Endothelial cell of umbilical vein (primary cell): ENCODE results near the gene EDEM3. TPM values are rescaled to one million over a fixed set of nuclear protein-coding genes. Genes with fewer than 3 reads are reported as not detected.

ENCODE experiments used
- BruUV-seq: library from RNA; stranded (reverse); fragments of 400-500 nt; replicated peaks from 2 replicates; lab custom pipeline; 2021; lab: Mats Ljungman, UMichigan
- CTCF ChIA-PET: fragments of 300-600, 350-600 bp; sonication (Branson Sonifier 250); formaldehyde crosslinking; loops from one replicate; lab custom pipeline; 2021; ENCODE audit warnings: antibody characterized with exemption, inconsistent platforms; lab: Charles Lee
- POLR2A ChIA-PET: fragments of 300-600, 350-600 bp; sonication (Branson Sonifier 250); formaldehyde crosslinking; loops from one replicate; lab custom pipeline; 2021; ENCODE audit warnings: antibody characterized with exemption, inconsistent platforms; lab: Charles Lee
- DNase-seq: peaks from one replicate; pipeline ENCODE4 v3.0.0-alpha.2; 2011; ENCODE audit warnings: low read depth, low spot score
- FAIRE-seq: peaks from 2 replicates; lab custom pipeline; 2011; peaks lifted over from hg19 to GRCh38; lab: Jason Lieb, UNC
- H2AFZ ChIP-seq: 2 replicates; pipeline ENCODE4 v1.6.0; 2012; ENCODE audit warnings: low read depth, low read length, control low read depth, inconsistent platforms
- H3K27ac ChIP-seq: 2 replicates; pipeline ENCODE4 v1.5.1; 2011; ENCODE audit warnings: low read depth, mild to moderate bottlenecking, control low read depth, low read length, moderate library complexity; ENCODE audit not compliant: insufficient read depth
- H3K27me3 ChIP-seq, 2 experiments: 2 replicates each; pipeline versions ENCODE4 v1.6.0 to v1.6.1; 2011; ENCODE audit warnings: low read length in 2 of 2, mixed read lengths in 1 of 2; ENCODE audit not compliant: control insufficient read depth in 2 of 2, insufficient read depth in 2 of 2
- H3K36me3 ChIP-seq, 2 experiments: 2 replicates in 1 of 2; 3 replicates in 1 of 2; pipeline ENCODE4 v1.5.1; 2011; ENCODE audit warnings: low read length in 2 of 2, mild to moderate bottlenecking in 1 of 2, moderate library complexity in 1 of 2; ENCODE audit not compliant: control insufficient read depth in 2 of 2, insufficient read depth in 2 of 2; ENCODE audit errors: extremely low read depth in 1 of 2
- H3K4me1 ChIP-seq: 3 replicates; pipeline ENCODE4 v1.5.1; 2011; ENCODE audit warnings: mild to moderate bottlenecking, low read length; ENCODE audit not compliant: control insufficient read depth, insufficient read depth; ENCODE audit errors: extremely low read depth
- H3K4me2 ChIP-seq: 2 replicates; pipeline ENCODE4 v1.6.1; 2011; ENCODE audit warnings: low read length, control low read depth, mixed read lengths; ENCODE audit not compliant: insufficient read depth
- H3K4me3 ChIP-seq, 3 experiments: fragments of 200-600 bp in 1 of 3; sonication (generic), shearing (Covaris generic) in 1 of 3; replicated peaks in 1 of 3; 2 replicates each; pipeline ENCODE4 v1.5.1; 2011 to 2016; ENCODE audit warnings: control low read depth in 3 of 3, low read length in 3 of 3, mild to moderate bottlenecking in 2 of 3, inconsistent platforms in 1 of 3, low read depth in 1 of 3, moderate library complexity in 1 of 3; ENCODE audit not compliant: insufficient read depth in 1 of 3
- H3K79me2 ChIP-seq: 2 replicates; pipeline ENCODE4 v1.6.0; 2012; ENCODE audit warnings: low read length, inconsistent platforms; ENCODE audit not compliant: control insufficient read depth, insufficient read depth
- H3K9ac ChIP-seq: replicated peaks from 2 replicates; pipeline ENCODE3; 2011; ENCODE audit warnings: low read length, control low read depth; ENCODE audit not compliant: insufficient read depth; ENCODE audit errors: extremely low read depth
- H3K9me1 ChIP-seq: replicated peaks from 3 replicates; pipeline ENCODE4 v1.6.0; 2011; ENCODE audit warnings: mild to moderate bottlenecking, low read length; ENCODE audit not compliant: control insufficient read depth, insufficient read depth; ENCODE audit errors: extremely low read depth
- H3K9me3 ChIP-seq: replicated peaks from 2 replicates; pipeline ENCODE4 v1.5.1; 2012; ENCODE audit warnings: low read length, inconsistent platforms; ENCODE audit not compliant: control insufficient read depth, insufficient read depth
- H4K20me1 ChIP-seq: replicated peaks from 2 replicates; pipeline ENCODE3; 2011; ENCODE audit warnings: mild to moderate bottlenecking, low read length; ENCODE audit not compliant: control insufficient read depth, insufficient read depth; ENCODE audit errors: extremely low read depth
- EZH2 ChIP-seq: IDR thresholded peaks from 2 replicates; pipeline ENCODE4 v1.6.1; 2012; ENCODE audit warnings: borderline replicate concordance, low read depth, mild to moderate bottlenecking, moderate library complexity, low read length, inconsistent platforms; ENCODE audit not compliant: severe bottlenecking
- FOS ChIP-seq: IDR thresholded peaks from 2 replicates; pipeline ENCODE4 v1.6.1; 2011; ENCODE audit warnings: mild to moderate bottlenecking, low read length, moderate library complexity, borderline replicate concordance; ENCODE audit not compliant: insufficient read depth
- GATA2 ChIP-seq: IDR thresholded peaks from 2 replicates; pipeline ENCODE4 v1.7.0; 2011; ENCODE audit warnings: low read depth, mild to moderate bottlenecking, moderate library complexity, mixed read lengths, low read length; ENCODE audit not compliant: insufficient read length, insufficient read depth
- JUN ChIP-seq: IDR thresholded peaks from 2 replicates; pipeline ENCODE4 v1.6.1; 2011; ENCODE audit warnings: borderline replicate concordance, low read depth; ENCODE audit not compliant: insufficient read length, insufficient read depth
- MAX ChIP-seq: IDR thresholded peaks from 2 replicates; pipeline ENCODE4 v1.6.1; 2011; ENCODE audit not compliant: insufficient read depth, insufficient read length
- MYC ChIP-seq: IDR thresholded peaks from one replicate; pipeline ENCODE4 v1.6.1; 2011; ENCODE audit warnings: mild to moderate bottlenecking, low read depth, low read length
- POLR2A ChIP-seq: IDR thresholded peaks from 2 replicates; pipeline ENCODE4 v1.6.1; 2012; ENCODE audit warnings: low read depth, mild to moderate bottlenecking, control low read depth, low read length
- POLR2AphosphoS5 ChIP-seq: IDR thresholded peaks from 2 replicates; pipeline ENCODE4 v1.6.1; 2012; ENCODE audit warnings: low read depth, mild to moderate bottlenecking, control low read depth, low read length, moderate library complexity; ENCODE audit not compliant: insufficient read depth
- dilution Hi-C: fragments of 300-500 bp; cut with MboI; formaldehyde crosslinking; loops from one replicate; pipeline ENCODE4 v1.15.0; 2019; ENCODE audit warnings: low sequenced_read_pairs; ENCODE audit not compliant: extremely low pct_ligation_motif_present
- intact Hi-C: fragments of 100-400 bp; cut with micrococcal nuclease; formaldehyde crosslinking; loops from one replicate; pipeline ENCODE4 v1.10.0; 2022
- polyA plus RNA-seq, 4 experiments: library from polyadenylated mRNA; depleted of rRNA in 3 of 4; stranded (reverse) in 3 of 4; unstranded in 1 of 4; fragments of >200 nt; gene quantifications; 2 replicates each; pipeline versions ENCODE4 v1.2.1 to v1.2.3, GENCODE V29; 2011 to 2012; ENCODE audit warnings: missing spikeins in 1 of 4
- total RNA-seq: library from RNA; stranded (reverse); gene quantifications from 2 replicates; pipeline ENCODE4 v1.2.3, GENCODE V29; 2021
- TF ChIP-seq, protein P1 (sequence below), 2 donors: IDR thresholded peaks; 1 replicate in 1 of 2; 2 replicates in 1 of 2; pipeline ENCODE4 v1.5.1; 2011; ENCODE audit warnings: low read length in 2 of 2, mild to moderate bottlenecking in 2 of 2, moderate library complexity in 2 of 2, control low read depth in 1 of 2, inconsistent platforms in 1 of 2, low read depth in 1 of 2; ENCODE audit not compliant: insufficient read depth in 1 of 2; ENCODE audit errors: extremely low read depth in 1 of 2

Gene EDEM3
- total and polyA plus RNA-seq, 2 donors (not counting 3 experiments of a cell fraction or from before 2014, with no cell fraction given) = 6.6 to 26.3 TPM

DNA sequence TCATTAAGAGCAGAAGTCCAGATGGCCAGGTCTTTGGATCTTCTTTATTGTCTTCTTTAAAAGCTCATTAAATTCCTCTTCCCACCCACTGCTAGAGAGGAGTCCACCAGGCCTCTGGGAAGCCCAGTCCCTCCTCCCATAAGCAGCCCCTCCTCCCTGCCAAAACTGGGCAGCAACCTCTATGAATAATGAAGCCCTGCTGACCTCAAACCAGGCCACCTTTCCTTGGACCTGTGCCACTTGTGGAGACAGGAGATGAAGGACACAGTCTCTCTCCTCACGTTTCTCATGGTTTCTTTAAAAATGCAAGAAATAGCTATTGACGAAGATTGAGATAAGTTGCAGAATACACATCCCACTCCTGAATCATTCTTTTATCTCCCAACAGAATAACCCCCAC is 112.8 kb downstream of the EDEM3 start:
- Histone ChIP-seq H3K9me3 (no peaks in the 10 kb centered on the region), H4K20me1 (no peaks in the 10 kb centered on the region), H3K27me3 (no peaks in the 10 kb centered on the region), H3K4me2 (no peak overlapping the region), H3K27ac (no peak overlapping the region), H3K9me1 (no peaks in the 10 kb centered on the region), H3K4me3 (no peak overlapping the region), H3K4me1 (no peaks in the 10 kb centered on the region), H3K36me3 (no peaks in the 10 kb centered on the region), H3K79me2 (no peaks in the 10 kb centered on the region), H3K9ac (no peak overlapping the region), H2AFZ (no peak overlapping the region)
- DNase-seq = no peak
- intact Hi-C loops = no loop called here
- TF ChIP-seq POLR2A (no peak), JUN (no peak), FOS (no peak), EZH2 (no peak), MYC (no peak), MAX (no peak), POLR2AphosphoS5 (no peak), GATA2 (no peak)
- TF ChIP-seq, protein P1, sequence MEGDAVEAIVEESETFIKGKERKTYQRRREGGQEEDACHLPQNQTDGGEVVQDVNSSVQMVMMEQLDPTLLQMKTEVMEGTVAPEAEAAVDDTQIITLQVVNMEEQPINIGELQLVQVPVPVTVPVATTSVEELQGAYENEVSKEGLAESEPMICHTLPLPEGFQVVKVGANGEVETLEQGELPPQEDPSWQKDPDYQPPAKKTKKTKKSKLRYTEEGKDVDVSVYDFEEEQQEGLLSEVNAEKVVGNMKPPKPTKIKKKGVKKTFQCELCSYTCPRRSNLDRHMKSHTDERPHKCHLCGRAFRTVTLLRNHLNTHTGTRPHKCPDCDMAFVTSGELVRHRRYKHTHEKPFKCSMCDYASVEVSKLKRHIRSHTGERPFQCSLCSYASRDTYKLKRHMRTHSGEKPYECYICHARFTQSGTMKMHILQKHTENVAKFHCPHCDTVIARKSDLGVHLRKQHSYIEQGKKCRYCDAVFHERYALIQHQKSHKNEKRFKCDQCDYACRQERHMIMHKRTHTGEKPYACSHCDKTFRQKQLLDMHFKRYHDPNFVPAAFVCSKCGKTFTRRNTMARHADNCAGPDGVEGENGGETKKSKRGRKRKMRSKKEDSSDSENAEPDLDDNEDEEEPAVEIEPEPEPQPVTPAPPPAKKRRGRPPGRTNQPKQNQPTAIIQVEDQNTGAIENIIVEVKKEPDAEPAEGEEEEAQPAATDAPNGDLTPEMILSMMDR (IDR thresholded peaks at IDR 0.05; ENCODE audit: extremely low read depth in 1 of 2, insufficient read depth in 1 of 2, low read depth in 1 of 2, low read length in 2 of 2) = no peak
- POLR2A ChIA-PET = no interaction called here
- CTCF ChIA-PET = interaction anchor here (0.9 to 2.1 kb wide), 3 partner anchors 22 to 50 kb away, joined by 3 to 9 read pairs (median 4); no protein-coding TSS in a partner anchor
- dilution Hi-C loops = no loop called here
- no peak for FAIRE-seq
- BruUV-seq = no TSS peak
